AG10803 (cell line): ENCODE measurements around the gene GSK3A.

Experiments
- DNase-seq: peaks from one replicate; pipeline ENCODE4 v3.0.0; 2010; ENCODE audit warnings: low read depth
- H3K4me3 ChIP-seq: 2 replicates; pipeline ENCODE4 v1.5.1; 2011; ENCODE audit warnings: mild to moderate bottlenecking, low read length, control low read depth
- TF ChIP-seq, protein P1 (sequence below): conservative IDR thresholded peaks from 2 replicates; pipeline ENCODE4 v1.5.1; 2011; ENCODE audit warnings: mild to moderate bottlenecking, low read length, control low read depth, inconsistent platforms

GSK3A gene

DNA sequence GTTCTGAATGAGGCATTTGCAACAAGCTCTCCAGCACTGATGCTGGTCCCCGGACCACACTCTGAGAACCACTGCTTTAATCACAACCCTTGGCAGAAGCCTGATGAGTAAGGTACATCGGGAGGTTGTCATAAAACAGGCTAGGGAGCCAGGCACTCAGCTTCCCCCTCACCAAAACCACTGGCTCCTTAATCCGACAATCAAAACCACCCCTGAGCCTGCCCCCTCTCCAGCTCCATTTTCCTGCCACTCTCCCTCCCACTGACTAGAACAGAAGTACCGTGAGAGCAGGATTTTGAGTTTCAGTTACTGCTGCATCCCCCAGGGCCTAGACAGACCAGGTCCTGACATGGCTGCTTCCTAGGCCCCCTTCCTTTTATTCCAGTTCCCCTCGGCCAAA is 7.2 kb downstream of the GSK3A start:
- no peak for DNase-seq
- no peak overlapping the region for H3K4me3 ChIP-seq
- TF ChIP-seq, protein P1, sequence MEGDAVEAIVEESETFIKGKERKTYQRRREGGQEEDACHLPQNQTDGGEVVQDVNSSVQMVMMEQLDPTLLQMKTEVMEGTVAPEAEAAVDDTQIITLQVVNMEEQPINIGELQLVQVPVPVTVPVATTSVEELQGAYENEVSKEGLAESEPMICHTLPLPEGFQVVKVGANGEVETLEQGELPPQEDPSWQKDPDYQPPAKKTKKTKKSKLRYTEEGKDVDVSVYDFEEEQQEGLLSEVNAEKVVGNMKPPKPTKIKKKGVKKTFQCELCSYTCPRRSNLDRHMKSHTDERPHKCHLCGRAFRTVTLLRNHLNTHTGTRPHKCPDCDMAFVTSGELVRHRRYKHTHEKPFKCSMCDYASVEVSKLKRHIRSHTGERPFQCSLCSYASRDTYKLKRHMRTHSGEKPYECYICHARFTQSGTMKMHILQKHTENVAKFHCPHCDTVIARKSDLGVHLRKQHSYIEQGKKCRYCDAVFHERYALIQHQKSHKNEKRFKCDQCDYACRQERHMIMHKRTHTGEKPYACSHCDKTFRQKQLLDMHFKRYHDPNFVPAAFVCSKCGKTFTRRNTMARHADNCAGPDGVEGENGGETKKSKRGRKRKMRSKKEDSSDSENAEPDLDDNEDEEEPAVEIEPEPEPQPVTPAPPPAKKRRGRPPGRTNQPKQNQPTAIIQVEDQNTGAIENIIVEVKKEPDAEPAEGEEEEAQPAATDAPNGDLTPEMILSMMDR: no peak

DNA sequence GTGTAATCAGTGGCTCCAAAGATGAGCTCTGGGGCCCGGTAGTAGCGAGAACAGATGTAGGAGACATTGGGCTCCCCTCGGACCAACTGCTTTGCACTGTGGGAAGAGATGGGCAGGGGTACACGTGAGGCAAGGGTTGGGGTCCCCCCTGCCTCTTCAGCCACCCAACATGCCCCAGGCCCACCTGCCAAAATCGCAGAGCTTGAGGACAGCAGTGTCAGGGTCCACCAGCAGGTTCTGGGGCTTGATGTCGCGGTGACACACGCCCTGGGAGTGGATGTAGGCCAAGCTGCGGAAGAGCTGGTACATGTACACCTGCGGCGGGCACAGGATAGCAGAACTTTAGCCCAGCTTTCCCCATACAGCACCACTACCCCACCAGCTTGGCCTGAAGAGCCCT is 8.0 kb downstream of the GSK3A start:
- TF ChIP-seq, protein P1: no peak
- no peak for DNase-seq
- H3K4me3 ChIP-seq: no peak overlapping the region

DNA sequence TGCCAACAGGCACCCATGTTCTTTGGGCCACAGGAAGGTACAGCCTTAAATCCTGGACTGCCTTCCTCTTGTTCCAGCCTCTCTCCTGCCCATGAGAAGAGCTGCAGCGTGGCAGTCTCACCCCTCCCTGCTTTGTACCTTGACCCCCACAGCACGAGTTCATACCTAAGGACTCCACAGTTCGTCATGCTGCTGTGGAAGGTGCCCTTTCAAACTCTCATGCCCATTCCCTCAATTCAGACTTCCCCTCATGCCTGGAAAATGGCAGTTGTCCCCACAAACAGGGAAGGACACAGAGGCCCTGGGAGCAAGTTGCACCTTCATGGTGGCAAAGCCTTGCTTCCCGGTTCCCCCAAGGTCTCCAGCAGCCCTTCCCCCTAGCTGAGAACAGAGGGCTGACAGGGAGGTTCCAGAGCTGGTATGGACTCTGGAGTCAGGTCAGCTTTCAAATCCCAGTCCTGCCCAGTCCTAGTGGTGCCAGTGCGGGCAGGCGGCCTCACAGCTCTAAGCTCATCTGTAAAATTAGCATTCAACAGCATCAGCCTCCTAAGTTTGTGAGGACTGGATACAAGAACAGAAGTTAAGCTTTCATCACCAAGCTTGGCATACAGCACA is 8.6 kb downstream of the GSK3A start:
- H3K4me3 ChIP-seq: no peak overlapping the region
- TF ChIP-seq, protein P1: no peak
- DNase-seq: no peak

DNA sequence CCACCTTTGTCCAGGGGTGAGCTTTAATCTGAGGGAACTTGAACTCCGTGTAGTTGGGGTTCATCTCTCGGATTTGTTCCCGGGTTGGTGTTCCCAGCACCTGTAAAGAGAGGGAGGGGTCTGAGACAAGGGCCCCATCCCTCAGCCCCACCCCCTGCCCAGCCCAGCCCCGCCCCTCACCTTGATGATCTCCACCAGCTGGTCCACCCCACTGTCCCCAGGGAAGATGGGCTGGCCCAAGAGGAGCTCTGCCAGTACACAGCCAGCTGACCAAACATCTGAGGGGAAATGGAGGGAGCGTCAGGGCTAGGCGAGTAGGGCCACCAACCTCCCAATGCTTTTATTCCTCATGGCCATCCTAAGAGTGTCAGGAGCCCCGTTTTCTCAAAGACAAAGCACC is 9.3 kb downstream of the GSK3A start:
- TF ChIP-seq, protein P1: no peak
- DNase-seq: no peak
- no peak overlapping the region for H3K4me3 ChIP-seq

DNA sequence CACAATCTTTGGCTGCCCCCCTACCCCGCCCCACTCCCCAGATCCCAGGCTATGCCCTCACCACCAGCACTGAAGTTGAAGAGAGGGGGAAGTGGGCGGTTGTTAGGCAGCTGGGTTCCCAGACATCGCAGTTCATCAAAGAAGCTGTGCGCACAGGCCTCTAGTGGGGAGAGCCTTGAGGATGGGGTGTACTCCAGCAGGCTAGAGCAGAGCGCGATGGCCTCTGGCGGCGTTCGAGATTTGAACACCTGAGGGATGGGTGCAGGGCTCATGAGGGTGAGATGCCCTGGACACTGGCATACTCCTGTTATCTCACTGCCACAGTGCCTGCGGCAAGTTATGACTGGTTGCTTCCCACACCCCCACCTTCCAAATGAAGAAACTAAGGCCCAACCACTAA is 10.0 kb downstream of the GSK3A start:
- H3K4me3 ChIP-seq: no peak overlapping the region
- TF ChIP-seq, protein P1: no peak
- DNase-seq: no peak

DNA sequence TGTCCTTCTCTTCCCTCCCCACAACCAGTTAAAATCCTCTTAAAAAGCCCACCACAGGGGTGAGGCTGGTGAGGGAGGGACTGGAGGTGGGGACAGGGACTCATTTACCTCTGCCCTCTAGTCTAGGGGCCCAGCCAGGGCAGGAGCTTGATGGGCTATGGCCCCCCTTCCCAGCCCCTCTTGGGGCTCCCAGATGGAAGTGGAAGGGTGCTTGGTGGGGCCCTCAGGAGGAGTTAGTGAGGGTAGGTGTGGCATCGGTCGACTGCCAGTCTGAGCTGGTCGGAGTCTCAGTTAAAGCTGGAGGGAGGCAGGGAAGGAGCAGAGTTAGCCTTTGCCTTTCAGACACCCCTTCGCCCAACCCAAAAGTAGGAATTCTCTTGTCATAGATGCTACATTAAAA is 11.8 kb downstream of the GSK3A start:
- no peak overlapping the region for H3K4me3 ChIP-seq
- DNase-seq: no peak
- TF ChIP-seq, protein P1: no peak

DNA sequence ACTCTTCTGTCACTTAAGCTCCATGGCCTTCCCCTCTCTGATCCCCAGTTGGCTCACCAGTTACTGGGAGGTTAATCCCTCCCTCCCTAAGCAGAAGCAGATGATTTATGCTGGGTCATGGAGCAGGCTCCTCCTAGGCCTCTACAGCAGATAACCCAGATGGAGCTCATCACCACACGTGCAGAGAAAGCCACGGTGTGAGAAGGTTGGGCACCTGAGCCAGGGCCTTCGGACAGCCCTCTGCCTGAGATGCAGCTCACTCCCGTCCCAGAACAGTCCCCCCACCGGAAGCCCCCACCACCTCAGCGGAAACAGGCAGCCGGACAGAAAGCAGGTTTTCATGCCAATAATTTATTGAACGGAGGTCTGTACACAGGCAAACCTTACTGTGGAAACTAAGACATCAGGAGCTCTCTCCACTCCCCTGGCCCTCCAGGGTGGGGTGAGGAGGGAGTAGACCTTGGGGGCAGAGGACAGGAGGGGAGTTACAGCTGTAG is 12.5 kb downstream of the GSK3A start:
- TF ChIP-seq, protein P1: no peak
- no peak overlapping the region for H3K4me3 ChIP-seq
- peak; percentile 38 for DNase-seq
